ENCODE measurements around the gene CYB561A3.

CYB561A3 gene

DNA sequence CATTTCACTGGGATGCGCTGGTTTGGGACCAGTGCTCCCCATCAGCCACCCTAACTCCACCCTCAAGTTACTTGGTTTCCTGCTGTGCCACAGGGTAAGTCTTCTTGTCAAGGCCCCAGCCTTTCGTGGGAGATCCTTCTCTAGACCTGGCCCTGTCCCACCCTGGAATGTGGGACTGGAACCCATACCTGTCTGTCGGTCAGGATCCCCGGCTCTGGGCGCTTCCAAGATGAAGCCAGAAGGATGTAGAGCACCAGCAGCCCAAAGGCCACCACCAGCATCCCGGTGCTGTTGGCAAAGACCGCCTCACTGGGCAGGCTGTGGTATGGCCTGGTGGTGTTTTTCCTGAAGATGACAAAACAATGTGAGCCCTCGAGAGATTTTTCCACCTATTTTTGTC, 10.9 kb downstream of the CYB561A3 start:
- Mint-ChIP-seq H3K36me3 (ENCODE audit: low read depth) (peaks cover 4% of the 10 kb centered on the region), H3K27me3 (ENCODE audit: low read depth, poor library complexity) (peaks cover 2% of the 10 kb centered on the region), H3K4me3 (no peak overlapping the region), H3K27ac (no peak overlapping the region), H3K4me1 (no peaks in the 10 kb centered on the region), H3K9me3 (no peaks in the 10 kb centered on the region)
- no peak for DNase-seq
- TF ChIP-seq, protein P1, sequence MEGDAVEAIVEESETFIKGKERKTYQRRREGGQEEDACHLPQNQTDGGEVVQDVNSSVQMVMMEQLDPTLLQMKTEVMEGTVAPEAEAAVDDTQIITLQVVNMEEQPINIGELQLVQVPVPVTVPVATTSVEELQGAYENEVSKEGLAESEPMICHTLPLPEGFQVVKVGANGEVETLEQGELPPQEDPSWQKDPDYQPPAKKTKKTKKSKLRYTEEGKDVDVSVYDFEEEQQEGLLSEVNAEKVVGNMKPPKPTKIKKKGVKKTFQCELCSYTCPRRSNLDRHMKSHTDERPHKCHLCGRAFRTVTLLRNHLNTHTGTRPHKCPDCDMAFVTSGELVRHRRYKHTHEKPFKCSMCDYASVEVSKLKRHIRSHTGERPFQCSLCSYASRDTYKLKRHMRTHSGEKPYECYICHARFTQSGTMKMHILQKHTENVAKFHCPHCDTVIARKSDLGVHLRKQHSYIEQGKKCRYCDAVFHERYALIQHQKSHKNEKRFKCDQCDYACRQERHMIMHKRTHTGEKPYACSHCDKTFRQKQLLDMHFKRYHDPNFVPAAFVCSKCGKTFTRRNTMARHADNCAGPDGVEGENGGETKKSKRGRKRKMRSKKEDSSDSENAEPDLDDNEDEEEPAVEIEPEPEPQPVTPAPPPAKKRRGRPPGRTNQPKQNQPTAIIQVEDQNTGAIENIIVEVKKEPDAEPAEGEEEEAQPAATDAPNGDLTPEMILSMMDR (IDR thresholded peaks at IDR 0.05): no peak

DNA sequence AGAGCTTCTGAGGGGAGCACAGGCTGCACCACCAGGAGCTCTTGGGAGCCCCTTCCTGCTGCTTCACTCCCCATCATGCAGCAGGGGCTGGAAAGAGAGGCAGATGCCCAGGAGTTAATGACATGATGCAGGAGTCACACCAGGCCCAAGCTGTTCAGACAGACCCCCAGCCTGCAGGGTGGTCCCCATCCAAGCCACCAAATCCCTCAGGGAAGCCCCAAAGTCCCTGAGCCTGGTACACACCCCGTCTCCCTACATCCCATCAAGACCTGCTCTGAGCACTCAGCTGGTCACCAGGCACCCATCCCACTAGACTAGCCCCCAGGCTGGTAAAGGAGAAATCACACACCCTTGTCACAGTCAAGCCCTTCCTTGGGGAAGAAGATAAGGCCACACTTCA, 11.3 kb downstream of the CYB561A3 start:
- H3K4me3 Mint-ChIP-seq: no peak overlapping the region
- peaks cover 2% of the 10 kb centered on the region for H3K27me3 Mint-ChIP-seq (ENCODE audit: low read depth, poor library complexity)

DNA sequence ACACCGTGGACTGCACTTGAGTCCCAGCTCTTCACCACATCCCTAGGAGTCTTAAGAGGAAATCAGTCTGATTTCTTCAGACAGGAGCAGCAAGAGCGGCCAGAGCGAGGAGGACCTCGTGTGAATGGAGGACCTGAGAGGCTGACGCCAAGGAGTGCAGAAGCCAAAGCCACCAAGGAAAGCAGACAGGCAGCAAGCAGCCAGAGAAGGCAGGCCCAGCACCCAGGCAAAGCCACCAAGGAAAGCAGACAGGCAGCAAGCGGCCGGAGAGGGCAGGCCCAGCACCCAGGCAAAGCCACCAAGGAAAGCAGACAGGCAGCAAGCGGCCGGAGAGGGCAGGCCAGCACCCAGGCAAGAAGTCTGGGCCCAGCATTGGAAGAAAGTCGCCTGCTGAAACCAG, 11.8 kb downstream of the CYB561A3 start:
- no peak for DNase-seq
- Mint-ChIP-seq H3K4me3 (no peak overlapping the region), H3K27ac (peak overlapping the region; percentile 81), H3K27me3 (ENCODE audit: low read depth, poor library complexity) (peaks cover 2% of the 10 kb centered on the region), H3K4me1 (no peaks in the 10 kb centered on the region), H3K9me3 (no peaks in the 10 kb centered on the region), H3K36me3 (ENCODE audit: low read depth) (peaks cover 4% of the 10 kb centered on the region)
- TF ChIP-seq, protein P1 (IDR thresholded peaks at IDR 0.05): no peak

More for the DNA sequence above, 11.3 kb downstream of the CYB561A3 start:
- no peaks in the 10 kb centered on the region for H3K4me1 Mint-ChIP-seq
- no peak overlapping the region for H3K27ac Mint-ChIP-seq
- no peak for DNase-seq
- TF ChIP-seq, protein P1 (IDR thresholded peaks at IDR 0.05): no peak
- H3K9me3 Mint-ChIP-seq: no peaks in the 10 kb centered on the region
- H3K36me3 Mint-ChIP-seq (ENCODE audit: low read depth): peaks cover 4% of the 10 kb centered on the region

DNA sequence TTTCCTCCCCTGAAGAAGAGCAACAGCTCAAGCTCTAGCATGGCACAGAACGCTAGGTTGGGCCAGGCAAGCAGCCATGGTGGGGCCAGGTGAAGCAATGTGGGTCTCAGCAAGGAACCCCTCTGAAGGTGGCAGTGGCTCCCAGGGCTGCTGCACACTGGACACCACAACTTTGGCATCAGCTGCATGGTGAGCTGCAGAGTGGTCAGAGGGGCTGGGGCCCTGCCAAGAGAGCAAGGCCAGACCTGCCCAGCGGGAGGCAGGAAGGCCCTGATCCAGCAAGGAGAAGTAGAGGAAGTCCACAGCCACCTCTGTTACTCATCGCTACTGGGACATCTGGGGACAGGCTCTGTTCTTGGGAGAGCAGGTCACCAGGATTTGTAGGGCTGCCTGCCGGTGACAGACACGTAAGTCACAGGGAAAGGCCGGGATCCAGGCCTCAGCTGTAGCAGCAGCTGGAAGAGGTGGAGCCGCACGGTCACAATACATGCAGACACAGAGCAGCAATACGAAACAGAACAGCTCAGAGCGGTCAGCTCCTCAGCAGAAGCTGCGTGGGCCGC, 12.4 kb downstream of the CYB561A3 start:
- TF ChIP-seq, protein P1 (IDR thresholded peaks at IDR 0.05): no peak
- Mint-ChIP-seq H3K4me1 (no peaks in the 10 kb centered on the region), H3K4me3 (no peak overlapping the region), H3K9me3 (no peaks in the 10 kb centered on the region), H3K27me3 (ENCODE audit: low read depth, poor library complexity) (peaks cover 2% of the 10 kb centered on the region), H3K27ac (peak overlapping the region; percentile 80), H3K36me3 (ENCODE audit: low read depth) (peaks cover 4% of the 10 kb centered on the region)
- DNase-seq: no peak

DNA sequence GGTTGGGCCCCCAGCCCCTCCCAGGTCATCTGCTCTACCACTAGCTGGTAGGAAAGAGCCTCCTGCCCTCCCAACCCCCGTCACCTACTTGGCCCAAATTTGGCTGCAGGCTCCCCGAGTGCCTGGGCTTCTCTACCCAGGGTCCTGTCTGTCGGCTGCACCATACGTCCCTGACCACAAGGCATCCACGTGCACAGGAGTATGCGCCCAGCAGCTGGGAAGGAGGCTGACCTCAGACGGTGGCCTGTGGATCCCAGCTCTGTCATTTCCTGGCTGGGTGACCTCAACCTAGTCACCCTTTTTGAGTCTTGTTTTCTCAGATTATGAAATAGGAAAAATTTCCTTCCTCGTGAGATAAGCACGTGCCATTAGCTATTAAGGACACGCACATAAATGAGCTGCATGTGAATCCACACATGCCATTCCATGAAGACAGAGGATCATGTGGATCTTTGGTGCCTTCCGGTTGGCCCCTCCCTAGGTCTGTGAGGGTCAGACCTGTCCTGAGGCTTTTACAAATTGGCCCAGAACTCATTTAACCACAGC, 13.7 kb downstream of the CYB561A3 start:
- Mint-ChIP-seq H3K4me1 (no peaks in the 10 kb centered on the region), H3K36me3 (ENCODE audit: low read depth) (peaks cover 4% of the 10 kb centered on the region), H3K27ac (peak overlapping the region; percentile 54), H3K4me3 (no peak overlapping the region), H3K27me3 (ENCODE audit: low read depth, poor library complexity) (no peaks in the 10 kb centered on the region), H3K9me3 (no peaks in the 10 kb centered on the region)
- TF ChIP-seq, protein P1 (IDR thresholded peaks at IDR 0.05): no peak
- no peak for DNase-seq
